Raji (cell line): ENCODE measurements around the gene AMIGO3.

ENCODE experiments used
- POLR2A ChIP-seq: IDR thresholded peaks from 2 replicates; pipeline ENCODE4 v1.6.1; 2011; ENCODE audit warnings: low read depth, low read length, control low read depth; ENCODE audit not compliant: insufficient read depth

Gene AMIGO3

GRCh38 chr3:49705390-49705960 lies 14.0 kb downstream of the AMIGO3 start:
- no peak for TF ChIP-seq POLR2A

DNA sequence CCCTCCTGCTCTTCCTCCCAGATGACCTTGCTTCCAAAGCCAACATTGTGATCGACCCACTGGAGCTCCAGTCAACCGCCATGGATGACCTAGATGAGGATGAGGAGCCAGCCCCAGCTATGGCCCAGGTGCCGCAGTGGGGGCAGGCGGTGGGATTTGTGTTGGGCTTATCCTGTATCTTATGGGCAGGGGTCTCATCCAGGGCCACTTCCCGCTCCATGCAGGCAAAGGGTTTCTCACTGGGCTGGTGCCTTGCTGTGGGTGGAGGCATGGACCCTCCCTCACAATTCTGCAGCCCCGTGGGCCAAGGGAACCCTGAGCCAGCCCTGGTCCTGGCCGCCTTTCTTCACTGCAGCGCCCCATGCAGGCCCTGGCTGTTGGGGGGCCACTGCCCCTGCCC lies 14.9 kb downstream of the AMIGO3 start:
- TF ChIP-seq POLR2A, result no peak

GRCh38 chr3:49703956-49704355 lies 15.5 kb downstream of the AMIGO3 start:
- TF ChIP-seq POLR2A, result no peak

- no peak for TF ChIP-seq POLR2A
Observed at GRCh38 chr3:49703443-49703927, 16.0 kb downstream of the AMIGO3 start.

DNA sequence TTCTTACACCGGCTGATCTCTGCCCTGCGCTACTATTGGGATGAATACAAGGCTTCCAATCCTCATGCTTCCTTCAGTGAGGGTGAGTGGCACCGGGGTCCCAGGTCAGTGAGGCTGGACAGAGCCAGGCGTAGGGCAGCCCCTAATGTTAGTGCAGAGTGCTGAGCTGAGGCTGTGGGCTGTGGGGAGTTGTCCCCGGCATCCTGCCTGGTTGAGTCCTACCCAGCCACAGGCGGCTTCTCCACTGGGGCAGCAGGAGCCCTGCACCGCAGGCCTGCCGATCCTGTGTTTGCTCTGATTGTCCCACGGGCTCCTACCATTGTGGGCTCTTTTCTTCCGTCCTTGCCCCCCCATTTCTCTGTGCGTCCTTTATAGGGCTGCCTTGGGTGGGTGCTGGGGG lies 16.8 kb downstream of the AMIGO3 start:
- no peak for TF ChIP-seq POLR2A

DNA sequence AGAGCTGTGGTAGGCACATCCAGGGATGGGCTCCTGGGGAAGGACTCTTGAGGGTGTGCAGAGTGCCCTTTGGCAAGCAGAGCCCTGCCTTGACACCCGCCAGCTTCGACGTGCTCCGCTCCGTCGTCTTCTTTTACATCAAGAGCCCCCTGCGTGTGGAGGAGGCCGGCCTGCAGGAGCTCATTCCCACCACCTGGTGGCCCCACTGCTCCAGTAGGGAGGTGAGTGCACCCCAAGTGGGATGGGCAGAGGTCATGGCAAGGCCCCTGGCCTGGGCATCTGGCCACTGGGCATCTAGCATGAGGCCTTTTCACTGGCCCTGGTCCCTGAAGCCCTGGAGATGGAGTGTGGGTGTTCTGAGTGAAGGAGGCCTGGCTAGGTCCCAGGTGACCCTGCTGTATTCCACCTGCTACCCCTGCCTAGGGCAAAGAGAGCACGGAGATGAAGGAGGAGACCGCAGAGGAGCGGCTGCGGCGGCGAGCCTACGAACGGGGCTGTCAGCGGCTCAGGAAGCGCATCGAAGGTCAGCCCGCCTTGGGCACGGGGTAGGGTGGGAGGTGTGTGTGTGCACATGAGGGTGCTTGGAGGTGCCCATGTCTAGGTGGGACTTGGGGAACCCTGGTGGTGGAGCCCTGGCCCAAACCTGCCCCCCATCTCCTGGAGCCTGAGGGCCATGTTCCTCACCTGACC lies 18.0 kb downstream of the AMIGO3 start:
- TF ChIP-seq POLR2A, result no peak

- TF ChIP-seq POLR2A, result no peak
Observed at GRCh38 chr3:49700453-49701128, 18.9 kb downstream of the AMIGO3 start.

DNA sequence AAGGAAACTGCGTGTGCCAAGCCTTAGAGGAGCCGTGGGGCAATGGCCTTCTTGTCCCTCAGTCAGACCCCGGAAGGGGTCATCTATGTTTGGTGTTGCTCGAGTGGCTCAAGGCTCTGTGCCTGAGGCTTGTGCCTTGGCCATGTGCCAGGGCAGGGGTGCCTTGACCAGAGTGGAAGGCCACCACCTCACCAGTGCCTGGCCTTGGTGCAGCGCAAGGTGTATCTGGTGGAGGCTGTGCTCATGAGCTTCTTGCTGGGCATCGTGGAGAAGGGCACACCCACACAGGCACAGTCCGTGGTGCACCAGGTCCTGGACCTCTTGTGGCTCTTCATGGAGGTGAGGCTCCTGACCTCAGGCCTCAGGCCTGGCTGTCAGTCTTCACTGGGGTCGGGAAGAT lies 19.5 kb downstream of the AMIGO3 start:
- no peak for TF ChIP-seq POLR2A

DNA sequence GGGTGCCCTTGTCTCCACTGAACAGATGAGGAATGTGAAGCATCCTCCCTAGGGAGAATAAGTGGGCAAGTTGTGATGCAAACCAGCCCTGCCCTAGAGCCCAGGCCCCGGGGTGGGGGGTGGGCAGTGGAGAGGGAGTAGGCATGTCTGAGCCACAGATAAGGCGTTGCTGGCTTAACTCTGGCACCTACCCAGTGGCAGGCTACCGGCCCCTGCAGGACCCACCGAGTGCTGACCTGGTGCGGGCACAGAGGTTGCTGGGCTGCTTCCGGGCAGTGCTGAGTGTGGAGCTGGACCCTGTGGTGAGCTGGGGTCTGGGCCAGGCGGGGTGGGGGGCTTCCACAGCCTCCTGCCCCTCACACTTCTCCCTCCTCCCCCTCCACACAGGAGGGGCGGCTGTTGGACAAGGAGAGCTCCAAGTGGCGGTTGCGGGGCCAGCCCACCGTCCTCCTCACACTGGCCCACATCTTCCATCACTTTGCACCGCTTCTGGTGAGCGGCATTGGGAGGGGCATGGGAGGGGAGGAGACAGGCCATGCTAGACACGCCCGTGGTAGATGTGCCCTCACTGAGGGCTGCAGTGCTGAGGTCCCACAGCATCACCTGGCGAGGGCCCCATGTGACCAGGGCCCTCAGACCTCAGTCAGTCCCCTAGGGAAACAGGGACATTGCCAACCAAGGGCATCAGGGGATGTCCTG lies 20.1 kb downstream of the AMIGO3 start:
- TF ChIP-seq POLR2A, result no peak

GRCh38 chr3:49689046-49689907 lies 30.2 kb downstream of the AMIGO3 start, which contains the start of the genes MST1 and RNF123:
TSS of gene MST1 (minus strand) at chr3:49689474. CDS start at chr3:49688691, 783 bp downstream.
TSS of gene RNF123 (plus strand) at chr3:49689557. CDS start at chr3:49691166, 1,609 bp downstream.
- TF ChIP-seq POLR2A, result peak; percentile 93

- no peak for TF ChIP-seq POLR2A
Observed at GRCh38 chr3:49683162-49683561, 36.3 kb downstream of the AMIGO3 start.

DNA sequence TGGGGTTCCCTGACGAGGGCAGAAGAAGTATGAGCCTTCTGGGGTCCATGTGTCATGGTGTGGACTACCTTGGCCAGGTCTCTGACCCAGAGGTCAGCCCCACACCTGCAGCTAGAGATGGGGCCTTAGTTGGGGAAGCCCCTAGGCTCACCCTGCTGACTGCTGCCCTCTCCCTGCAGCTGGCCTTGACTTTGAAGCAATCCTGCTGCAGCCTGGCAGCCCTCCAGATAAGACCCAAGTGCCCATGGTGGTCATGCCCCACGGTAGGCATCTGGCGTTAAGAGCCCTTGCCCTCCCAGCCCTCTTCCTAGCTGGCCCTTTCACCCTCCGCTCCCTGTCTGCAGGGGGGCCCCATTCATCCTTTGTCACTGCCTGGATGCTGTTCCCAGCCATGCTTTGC lies 37.9 kb downstream of the AMIGO3 start:
- no peak for TF ChIP-seq POLR2A

DNA sequence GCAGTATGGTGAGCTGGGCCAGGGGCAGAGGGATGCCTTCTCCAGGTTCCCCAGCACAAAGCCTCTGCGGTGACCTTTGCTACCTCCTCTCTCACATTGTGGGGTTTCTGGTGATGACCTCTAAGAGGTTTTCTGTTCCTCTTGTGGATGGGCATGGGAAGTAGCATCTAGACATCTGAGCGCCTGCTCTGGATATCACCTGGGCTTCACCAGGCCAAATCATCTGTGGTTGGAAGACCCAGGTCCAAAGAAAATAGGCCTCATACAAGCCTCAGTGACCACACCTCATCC lies 38.3 kb downstream of the AMIGO3 start:
- no peak for TF ChIP-seq POLR2A

DNA sequence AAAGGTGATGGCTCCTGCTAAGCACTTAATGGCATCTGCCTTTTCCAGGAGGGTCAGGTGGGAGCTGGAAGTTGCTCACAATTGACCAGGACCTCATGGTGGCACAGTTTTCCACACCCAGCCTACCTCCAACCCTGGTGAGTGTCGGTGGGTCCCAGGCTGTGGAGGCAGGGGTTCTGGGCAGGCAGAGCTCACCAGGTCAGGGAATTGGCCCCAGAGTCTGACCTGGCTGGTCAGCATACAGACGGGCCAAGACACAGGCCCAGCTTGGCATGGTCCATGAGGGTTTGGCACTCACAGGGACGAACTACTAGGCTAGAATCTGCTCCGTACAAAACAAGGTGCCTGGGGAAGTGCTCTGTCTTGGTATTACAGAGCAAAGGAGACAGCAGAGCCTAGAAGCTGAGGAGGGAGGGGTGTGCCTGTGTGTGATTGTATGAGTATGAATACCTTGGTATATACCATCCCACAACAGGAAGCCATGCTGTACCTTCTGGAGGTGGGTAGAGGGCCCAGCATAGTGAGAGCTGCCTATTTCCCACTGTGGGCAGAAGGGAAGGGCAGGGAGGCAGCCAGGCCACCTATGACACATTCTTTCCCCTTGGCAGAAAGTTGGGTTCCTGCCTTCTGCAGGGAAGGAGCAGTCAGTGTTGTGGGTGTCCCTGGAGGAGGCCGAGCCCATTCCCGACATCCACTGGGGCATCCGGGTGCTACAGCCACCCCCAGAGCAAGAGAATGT lies 38.8 kb downstream of the AMIGO3 start:
- TF ChIP-seq POLR2A, result no peak
